Central memory CD4-positive, alpha-beta T cell (primary cell): ENCODE data around the gene THRB.

Experiments
- DNase-seq: peaks from one replicate; pipeline ENCODE4 v3.0.0; 2022

The THRB gene

DNA sequence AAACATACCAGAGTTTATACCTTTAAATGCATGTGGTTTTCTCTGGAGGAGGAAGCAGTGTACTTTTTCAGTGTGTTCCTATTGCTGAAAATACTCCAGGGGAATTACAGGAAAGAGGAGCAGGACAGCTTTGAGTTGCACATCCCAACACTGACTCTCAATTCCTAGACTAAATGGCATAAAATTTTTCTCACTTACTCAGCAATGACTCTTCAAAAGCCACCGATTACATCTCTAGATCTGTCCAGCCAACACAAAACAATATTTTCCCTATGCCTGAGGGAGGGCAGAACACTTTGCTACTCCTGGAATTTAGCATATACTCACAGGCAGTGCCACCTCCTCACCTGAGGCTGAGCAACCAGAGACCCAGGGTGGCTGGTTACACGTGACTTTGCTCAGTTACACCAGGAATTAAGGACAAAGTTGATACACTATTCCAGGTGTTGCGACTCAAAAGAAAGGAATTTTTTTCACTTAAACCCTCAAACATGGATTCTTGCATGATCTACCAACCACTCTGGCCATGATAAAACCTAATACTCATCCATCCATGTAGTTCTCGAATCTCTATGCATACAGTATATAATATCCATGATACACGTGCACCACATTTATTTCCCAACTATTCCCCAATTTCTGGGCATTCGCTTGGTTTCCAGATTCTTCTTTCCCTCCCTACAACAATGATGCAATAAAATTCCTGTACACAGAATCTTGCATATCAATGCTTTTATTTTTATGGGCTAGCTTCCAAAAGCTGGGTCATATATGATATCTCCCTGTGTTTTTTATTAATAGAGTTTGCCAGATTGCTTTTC is 194.6 kb downstream of the THRB start:
- DNase-seq: no peak

DNA sequence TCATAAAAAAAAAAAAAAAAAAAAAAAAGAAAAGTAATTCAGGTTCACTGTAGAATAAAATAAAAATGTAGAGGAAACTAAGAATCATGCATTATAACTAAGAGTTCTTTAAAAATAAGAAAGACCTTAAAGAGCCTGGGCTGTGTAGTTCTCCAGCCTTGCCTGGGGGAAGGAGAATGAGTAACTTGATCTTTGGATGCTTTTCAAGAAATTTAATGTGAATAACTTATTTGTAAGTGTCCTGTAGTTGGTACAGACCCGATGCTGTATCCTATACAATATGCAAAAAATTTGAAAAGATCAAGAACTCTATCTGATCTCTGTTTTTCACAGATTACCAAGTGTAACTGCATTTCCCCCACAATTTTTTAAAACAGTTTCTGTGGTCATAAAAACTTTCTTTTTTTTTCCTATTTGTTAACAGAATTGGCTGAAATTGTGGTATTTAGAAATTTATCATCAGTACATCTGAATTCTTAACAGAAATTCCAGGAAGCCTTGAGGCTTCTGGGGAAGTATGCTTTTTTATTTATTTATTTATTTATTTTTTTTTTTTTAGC is 195.3 kb downstream of the THRB start:
- no peak for DNase-seq

DNA sequence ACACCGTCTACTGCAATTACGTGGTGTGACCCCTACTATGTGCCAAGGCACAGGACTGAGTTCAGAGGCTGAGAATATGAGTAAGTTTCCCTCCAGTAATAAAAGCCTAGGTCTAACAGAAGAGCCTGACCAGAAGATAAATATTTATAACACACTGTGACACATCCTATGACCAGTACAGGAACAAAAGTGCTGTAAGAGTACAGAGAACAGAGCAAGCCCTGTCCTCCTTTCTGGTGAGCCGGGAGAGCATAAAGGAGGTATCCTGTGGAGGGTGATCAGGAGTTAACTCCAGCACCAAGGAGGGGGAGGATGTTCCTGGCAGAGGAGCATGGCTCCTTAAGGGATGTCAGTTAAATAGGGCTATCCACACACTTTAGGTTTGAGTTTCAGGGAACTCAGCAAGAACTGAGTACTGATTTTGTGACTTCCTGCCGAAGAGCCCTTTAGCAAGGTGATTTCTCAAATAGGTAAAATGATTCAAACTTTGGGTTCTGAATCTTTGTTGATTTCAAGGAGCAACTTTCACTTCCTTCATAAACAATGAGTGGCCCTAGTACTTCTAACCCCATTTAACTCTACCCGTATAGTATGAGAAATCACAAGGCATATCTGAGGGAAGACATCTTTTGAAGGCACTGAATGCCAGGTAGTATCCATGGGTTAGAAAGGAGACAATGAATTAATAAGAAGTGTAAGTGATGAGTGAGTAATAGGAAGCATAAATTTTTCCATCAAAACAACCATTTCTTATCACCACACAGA is 198.0 kb downstream of the THRB start:
- DNase-seq: no peak

- DNase-seq: no peak
Observed at GRCh38 chr3:24294150-24294549, 200.5 kb downstream of the THRB start.

GRCh38 chr3:24291646-24292045 is 203.0 kb downstream of the THRB start:
- DNase-seq: no peak

DNA sequence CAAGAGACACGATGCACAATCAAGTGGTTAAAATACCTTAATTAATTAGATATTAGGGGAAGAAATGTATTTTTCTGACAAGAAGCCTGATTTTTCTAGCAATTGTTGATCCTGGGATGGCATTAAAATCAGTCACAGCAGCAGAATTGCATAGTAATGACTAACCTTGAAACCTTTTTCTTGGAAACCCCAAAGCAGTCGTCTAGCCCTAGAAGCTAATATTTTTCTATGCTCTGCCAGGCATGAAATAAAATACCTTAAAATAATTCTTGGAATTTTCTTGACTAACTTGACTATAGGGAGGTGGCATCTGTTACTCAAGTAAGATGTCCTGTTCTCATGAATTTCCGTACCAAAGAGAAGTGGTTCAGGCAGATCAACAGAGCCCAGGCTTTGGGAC is 204.1 kb downstream of the THRB start:
- no peak for DNase-seq

DNA sequence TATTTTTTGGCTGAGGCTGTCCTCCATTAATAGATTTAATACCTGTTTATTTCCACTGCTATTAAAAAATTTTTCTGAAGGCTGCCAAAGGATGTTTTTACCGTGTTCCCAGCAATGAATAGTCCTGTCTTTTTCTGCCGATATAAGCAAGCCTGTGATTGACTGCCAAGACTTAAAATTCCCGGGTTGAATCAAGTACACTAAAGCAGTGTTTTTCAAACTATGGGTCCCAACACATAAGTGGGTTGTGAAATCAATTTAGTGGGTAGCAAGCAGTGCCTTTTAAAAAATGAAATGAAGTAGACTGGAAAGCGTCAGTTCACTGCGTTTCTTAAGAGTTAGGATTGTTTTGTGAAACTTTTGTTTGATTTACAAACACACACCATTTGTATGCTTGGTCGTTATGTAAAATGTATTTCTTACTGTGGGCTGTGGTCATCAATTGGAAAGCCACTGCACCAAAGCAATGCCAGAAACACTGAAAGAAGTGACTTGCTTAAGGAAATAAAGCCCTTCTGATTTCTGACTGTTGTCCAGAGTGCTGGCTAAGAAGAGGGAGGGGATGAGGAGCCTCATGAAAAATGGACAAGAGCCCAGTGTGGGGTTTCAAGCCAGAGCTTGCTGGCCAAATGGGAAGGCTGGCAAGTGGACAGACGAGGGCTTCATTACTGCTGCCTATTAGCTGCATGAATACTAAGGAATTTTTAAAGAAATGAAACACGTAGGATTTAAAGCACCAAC is 206.0 kb downstream of the THRB start:
- DNase-seq: no peak

GRCh38 chr3:24287755-24288450 is 206.7 kb downstream of the THRB start:
- no peak for DNase-seq

DNA sequence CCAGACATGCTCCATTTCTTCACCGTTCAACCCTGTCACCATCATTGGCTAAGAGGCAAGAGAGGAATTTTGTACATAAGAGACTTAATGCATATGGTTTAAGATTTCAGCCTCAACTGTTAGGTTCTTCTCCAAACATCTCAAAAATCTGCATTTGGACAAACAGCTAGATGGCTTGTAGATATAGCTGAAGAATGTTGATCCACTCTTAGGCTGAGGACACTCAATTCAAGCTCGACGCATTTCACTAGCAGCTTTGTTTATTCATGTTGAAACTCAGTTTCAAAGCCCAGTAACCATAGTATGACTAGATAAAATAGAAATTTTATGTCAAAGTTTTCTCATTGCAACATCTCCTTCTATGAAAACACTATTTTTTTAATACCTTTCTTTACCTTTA is 208.2 kb downstream of the THRB start:
- no peak for DNase-seq

DNA sequence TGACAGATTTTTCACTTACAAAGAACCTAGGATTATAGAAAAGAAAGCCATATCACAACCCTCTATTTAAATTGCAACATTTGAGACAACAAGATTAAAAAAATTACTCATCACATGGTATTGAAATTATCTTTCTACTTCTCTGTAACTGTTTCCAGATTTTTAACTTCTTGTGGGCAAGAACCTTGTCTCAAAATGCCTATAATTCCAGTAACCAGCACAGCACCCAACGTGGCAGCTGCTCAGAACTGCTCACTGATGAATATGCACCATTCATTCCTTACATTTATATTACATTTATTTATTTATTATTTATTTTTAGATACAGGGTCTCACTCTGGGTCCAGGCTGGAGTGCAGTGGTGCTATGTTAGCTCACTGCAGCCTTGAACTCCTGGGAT is 216.1 kb downstream of the THRB start:
- DNase-seq: no peak

DNA sequence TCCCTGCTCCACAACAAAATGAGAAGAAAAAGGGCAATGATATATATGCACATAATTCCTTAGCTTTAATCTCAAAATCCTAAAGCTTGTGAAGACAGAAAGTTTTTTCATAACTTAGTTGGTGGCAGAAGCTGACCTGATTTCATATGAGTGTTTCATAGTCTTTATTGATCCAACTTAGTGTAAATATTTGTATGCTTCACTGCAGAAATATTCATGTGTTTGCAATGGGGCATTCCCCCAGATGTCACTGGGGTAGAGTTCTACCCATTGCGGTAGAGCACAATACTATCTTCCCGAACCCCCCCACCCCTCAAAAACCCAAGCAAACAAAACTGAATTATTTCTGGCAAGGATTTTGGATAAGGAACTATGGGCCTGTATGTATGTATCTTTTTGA is 221.2 kb downstream of the THRB start:
- DNase-seq: no peak

DNA sequence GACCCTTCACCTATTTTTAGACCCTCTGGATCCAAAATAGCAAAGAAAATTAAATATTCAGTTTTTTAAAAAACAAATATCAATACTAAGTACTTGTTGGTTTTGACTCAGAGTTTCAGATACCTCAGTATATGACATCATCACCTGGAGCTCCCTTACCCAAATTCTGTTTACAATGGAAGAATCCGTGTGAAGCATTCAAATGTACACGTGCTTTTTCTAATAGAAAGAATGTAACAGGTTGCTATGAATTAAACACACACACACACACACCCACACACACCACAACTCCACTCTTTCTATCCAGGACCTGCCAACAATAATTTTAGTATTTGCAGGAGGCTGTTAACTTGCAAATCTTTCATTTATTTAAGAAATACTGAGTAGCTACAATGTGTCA is 221.8 kb downstream of the THRB start:
- no peak for DNase-seq

GRCh38 chr3:24272408-24272807 is 222.2 kb downstream of the THRB start:
- DNase-seq: no peak

GRCh38 chr3:24271228-24271627 is 223.4 kb downstream of the THRB start:
- DNase-seq: no peak

DNA sequence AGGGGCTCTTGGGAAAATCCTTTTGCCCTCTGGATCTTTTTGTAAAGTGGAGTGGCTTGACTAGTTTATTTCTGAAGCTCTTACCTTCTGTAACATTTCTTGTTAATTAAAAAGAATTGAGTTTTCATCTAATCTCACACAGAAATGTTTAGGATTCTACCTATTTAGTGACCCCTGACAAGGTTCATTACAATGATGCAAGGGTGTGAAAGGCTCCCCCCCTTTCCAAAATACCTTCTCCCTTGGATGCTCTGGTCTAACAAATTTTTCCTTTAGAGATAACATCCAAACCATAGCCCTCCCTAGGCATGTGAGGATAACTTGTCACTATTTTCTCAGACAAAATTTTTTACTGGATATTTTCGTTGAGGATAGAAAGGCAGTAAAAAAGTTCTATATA is 223.9 kb downstream of the THRB start:
- no peak for DNase-seq

DNA sequence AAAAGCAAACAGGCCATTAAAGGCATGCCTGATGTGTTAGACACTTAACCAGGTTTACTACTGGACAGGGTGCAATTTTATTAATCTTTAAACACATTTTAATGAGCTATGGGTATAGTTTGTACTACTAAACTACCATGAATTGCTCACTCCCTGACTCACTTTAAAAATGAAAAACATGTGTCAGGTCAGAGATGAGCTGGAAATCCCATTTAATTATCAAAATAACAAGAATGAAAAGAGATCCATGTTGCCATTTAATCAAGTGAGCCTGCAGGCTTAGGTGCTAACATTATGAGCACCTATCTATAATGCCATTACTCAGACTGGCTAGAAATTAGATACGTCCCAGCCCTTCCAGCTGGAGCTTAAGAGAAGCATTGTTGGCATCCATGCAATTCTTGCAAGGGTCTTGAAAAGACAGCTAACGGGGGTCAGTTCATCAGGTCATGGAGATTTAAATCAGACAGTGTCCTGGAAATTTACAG is 224.4 kb downstream of the THRB start:
- no peak for DNase-seq

- no peak for DNase-seq
Observed at GRCh38 chr3:24264748-24265158, 229.9 kb downstream of the THRB start.

GRCh38 chr3:24264011-24264410 is 230.6 kb downstream of the THRB start:
- no peak for DNase-seq

GRCh38 chr3:24263069-24263668 is 231.5 kb downstream of the THRB start:
- no peak for DNase-seq

DNA sequence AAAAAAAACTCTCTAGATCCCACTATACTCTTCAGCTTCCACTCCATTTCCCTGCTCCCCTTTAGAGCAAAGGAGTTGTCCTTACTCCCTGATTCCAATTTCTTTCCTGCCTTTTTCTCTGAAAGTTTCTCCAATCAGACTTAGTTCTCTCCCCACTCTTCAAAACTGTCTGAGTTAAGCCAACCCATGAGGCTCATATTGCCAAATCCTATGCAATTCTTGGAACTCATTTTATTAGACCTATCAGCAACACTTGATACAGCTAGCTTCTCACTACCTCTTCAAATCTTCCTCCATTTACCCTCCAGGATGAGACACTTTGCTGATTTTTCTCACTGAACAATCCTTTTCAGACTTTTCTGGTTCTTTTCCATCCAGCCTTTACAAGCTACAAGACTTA is 233.1 kb downstream of the THRB start:
- DNase-seq: no peak

- no peak for DNase-seq
Observed at GRCh38 chr3:24259901-24260512, 234.6 kb downstream of the THRB start.
